ENCODE results near the gene ASB8.

DNA sequence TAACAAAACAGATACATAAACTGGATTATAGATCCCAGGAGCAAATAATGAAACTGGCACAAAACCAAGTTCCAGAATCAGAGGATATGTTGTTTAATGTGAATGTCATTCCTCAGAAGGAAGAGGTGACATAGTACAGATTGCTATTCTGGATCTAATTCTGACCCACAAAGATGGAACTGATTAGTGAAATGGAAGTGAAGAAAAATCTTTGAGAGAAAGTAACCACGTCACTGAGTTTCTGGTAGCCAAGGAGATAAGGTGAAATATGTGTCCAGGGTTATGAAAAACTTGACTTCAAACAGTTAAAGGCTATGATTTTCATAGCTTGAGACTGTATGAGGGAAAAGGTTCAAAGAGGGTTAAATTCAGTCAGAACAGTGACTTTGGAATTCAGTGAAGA is 37.5 kb upstream of the ASB8 start:
- TF ChIP-seq, protein P1, sequence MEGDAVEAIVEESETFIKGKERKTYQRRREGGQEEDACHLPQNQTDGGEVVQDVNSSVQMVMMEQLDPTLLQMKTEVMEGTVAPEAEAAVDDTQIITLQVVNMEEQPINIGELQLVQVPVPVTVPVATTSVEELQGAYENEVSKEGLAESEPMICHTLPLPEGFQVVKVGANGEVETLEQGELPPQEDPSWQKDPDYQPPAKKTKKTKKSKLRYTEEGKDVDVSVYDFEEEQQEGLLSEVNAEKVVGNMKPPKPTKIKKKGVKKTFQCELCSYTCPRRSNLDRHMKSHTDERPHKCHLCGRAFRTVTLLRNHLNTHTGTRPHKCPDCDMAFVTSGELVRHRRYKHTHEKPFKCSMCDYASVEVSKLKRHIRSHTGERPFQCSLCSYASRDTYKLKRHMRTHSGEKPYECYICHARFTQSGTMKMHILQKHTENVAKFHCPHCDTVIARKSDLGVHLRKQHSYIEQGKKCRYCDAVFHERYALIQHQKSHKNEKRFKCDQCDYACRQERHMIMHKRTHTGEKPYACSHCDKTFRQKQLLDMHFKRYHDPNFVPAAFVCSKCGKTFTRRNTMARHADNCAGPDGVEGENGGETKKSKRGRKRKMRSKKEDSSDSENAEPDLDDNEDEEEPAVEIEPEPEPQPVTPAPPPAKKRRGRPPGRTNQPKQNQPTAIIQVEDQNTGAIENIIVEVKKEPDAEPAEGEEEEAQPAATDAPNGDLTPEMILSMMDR (IDR thresholded peaks at IDR 0.05) = no peak
- TF ChIP-seq EP300 (IDR thresholded peaks at IDR 0.05) (no peak), POLR2A (IDR thresholded peaks at IDR 0.05) (no peak)
